Osteoblast (primary cell): ENCODE results near the gene VSIR. TPM values are rescaled to one million over a fixed set of nuclear protein-coding genes. Genes with fewer than 3 reads are reported as not detected.

Experiments used
- DNase-seq: peaks from one replicate; pipeline ENCODE4 v3.0.0; 2011; ENCODE audit warnings: low spot score, mixed read lengths; ENCODE audit not compliant: insufficient read length; ENCODE audit errors: missing footprints
- H2AFZ ChIP-seq: 2 replicates; pipeline ENCODE4 v1.6.0; 2011; ENCODE audit warnings: mild to moderate bottlenecking, low read length
- H3K27ac ChIP-seq: 2 replicates; pipeline ENCODE4 v1.5.1; 2011; ENCODE audit warnings: mild to moderate bottlenecking, low read depth, low read length, moderate library complexity
- H3K27me3 ChIP-seq: 2 replicates; pipeline ENCODE4 v1.6.0; 2012; ENCODE audit warnings: mild to moderate bottlenecking, control low read depth, inconsistent platforms, low read length, moderate library complexity; ENCODE audit not compliant: insufficient read depth
- H3K36me3 ChIP-seq: 2 replicates; pipeline ENCODE4 v1.5.1; 2011; ENCODE audit warnings: mild to moderate bottlenecking, low read length, control low read depth, moderate library complexity; ENCODE audit not compliant: insufficient read depth
- H3K4me1 ChIP-seq: 2 replicates; pipeline ENCODE4 v1.5.1; 2011; ENCODE audit warnings: mild to moderate bottlenecking, low read length, control low read depth, moderate library complexity; ENCODE audit not compliant: insufficient read depth
- H3K4me2 ChIP-seq: 2 replicates; pipeline ENCODE4 v1.6.0; 2011; ENCODE audit warnings: mild to moderate bottlenecking, low read length; ENCODE audit not compliant: insufficient read depth
- H3K4me3 ChIP-seq: fragments of 200-600 bp; sonication (generic); 3 replicates; pipeline ENCODE4 v1.5.1; 2012; ENCODE audit warnings: mild to moderate bottlenecking, low read length, inconsistent platforms; ENCODE audit not compliant: insufficient read depth
- H3K79me2 ChIP-seq: 2 replicates; pipeline ENCODE4 v1.6.0; 2012; ENCODE audit warnings: mild to moderate bottlenecking, low read length, control low read depth, inconsistent platforms; ENCODE audit not compliant: insufficient read depth
- H3K9me3 ChIP-seq: 2 replicates; pipeline ENCODE4 v1.5.1; 2011; ENCODE audit warnings: low read depth, low read length, control low read depth
- H4K20me1 ChIP-seq: 2 replicates; pipeline ENCODE4 v1.6.0; 2012; ENCODE audit warnings: mild to moderate bottlenecking, low read length, control low read depth; ENCODE audit not compliant: insufficient read depth
- total RNA-seq: library from RNA; depleted of rRNA; stranded (reverse); fragments of >200 nt; gene quantifications from 2 replicates; pipeline ENCODE4 v1.2.3, GENCODE V29; 2012
- TF ChIP-seq, protein P1 (sequence below): IDR thresholded peaks from 2 replicates; pipeline ENCODE4 v1.5.1; 2011; ENCODE audit warnings: mild to moderate bottlenecking, low read depth, low read length, moderate library complexity; ENCODE audit errors: extremely low read depth

VSIR gene
- total RNA-seq, 1 donor: 75.3 TPM

DNA sequence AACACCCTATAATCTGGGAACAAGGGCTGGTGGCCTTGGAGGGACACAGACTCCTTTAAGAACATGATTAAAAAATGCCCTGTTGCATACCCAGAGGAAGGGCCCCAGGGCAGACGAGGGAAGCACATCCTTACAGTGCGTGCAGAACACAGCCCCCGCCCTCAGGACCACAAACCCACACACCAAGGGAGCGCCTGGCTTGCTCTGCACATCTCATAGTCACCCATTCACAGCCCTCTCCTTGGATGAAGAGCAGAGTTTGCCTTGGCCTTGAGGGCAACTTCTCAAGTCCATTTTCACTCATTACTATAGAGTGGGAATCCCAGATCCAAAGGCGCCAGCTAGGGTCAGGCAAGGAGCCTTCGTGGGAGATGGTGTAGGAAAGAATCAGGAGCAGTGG lies 6.3 kb upstream of the VSIR start:
- Histone ChIP-seq H3K27me3 (no peaks in the 10 kb centered on the region), H3K9me3 (no peaks in the 10 kb centered on the region), H3K4me3 (no peak overlapping the region), H3K4me2 (no peak overlapping the region), H2AFZ (no peak overlapping the region), H3K36me3 (no peaks in the 10 kb centered on the region), H4K20me1 (no peaks in the 10 kb centered on the region), H3K27ac (no peak overlapping the region), H3K4me1 (peaks cover 5% of the 10 kb centered on the region), H3K79me2 (no peaks in the 10 kb centered on the region)
- peak; percentile 6 for DNase-seq
- TF ChIP-seq, protein P1, sequence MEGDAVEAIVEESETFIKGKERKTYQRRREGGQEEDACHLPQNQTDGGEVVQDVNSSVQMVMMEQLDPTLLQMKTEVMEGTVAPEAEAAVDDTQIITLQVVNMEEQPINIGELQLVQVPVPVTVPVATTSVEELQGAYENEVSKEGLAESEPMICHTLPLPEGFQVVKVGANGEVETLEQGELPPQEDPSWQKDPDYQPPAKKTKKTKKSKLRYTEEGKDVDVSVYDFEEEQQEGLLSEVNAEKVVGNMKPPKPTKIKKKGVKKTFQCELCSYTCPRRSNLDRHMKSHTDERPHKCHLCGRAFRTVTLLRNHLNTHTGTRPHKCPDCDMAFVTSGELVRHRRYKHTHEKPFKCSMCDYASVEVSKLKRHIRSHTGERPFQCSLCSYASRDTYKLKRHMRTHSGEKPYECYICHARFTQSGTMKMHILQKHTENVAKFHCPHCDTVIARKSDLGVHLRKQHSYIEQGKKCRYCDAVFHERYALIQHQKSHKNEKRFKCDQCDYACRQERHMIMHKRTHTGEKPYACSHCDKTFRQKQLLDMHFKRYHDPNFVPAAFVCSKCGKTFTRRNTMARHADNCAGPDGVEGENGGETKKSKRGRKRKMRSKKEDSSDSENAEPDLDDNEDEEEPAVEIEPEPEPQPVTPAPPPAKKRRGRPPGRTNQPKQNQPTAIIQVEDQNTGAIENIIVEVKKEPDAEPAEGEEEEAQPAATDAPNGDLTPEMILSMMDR: no peak

DNA sequence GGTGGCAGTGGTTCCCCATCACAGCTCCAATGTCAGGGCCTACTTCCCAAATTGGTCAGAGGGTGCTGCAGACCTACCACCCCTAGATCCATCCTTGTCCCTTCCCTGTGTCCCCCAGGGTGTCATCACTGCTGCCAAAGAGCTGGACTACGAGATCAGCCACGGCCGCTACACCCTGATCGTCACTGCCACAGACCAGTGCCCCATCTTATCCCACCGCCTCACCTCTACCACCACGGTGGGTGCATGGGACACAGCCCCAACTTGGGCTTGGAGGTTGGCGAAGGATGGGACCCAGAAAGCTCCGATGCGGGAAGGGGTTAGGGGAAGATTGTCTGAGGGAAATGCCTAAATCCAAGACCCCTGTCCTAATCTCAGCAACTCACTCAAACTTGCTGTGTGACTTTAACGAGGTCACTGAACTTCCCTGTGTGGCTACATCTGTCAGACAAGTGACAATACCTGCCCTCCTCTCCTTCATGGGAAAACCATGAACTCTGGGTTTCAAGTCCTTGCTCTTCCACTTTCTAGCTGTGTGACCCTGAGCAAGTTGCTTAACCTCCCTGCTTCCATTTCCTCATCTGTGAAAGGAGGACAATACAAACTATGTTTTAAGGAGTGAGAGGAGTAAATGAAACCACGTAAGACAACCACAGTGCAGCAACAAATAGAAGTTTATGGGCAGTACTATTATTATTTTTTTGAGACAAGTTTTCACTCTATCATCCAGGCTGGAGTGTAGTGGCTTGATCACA lies 4.9 kb upstream of the VSIR start:
- Histone ChIP-seq H3K36me3 (no peaks in the 10 kb centered on the region), H3K79me2 (no peaks in the 10 kb centered on the region), H3K27me3 (no peaks in the 10 kb centered on the region)

DNA sequence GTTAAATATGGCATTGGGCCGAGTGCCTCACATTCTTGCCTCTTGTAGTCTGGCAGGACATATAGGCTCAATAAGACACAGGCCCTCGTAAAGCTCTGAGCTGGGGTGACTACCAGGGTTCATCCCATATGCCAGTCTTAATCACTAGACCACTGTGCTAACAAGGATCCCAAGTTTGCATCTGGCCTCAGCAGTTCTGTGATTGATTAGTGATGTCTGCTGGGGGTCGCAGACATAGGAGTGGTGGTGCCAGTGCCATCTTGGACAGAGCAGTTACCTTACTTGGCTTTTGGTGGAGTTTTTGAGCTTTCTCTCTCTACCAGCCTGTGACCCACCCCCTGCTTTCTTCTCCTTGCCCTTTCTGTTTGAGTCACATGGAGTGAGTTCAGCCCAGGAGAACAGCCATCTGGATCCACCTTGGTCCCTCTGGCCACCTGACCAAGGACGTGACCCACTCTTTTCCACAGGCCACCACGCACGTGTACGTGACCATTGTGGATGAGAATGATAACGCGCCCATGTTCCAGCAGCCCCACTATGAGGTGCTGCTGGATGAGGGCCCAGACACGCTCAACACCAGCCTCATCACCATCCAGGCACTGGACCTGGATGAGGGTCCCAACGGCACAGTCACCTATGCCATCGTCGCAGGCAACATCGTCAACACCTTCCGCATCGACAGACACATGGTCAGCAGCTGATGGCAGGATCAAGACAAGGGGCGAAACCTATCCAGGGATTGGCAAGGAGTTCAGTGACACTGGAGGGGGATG lies 4.1 kb upstream of the VSIR start:
- TF ChIP-seq, protein P1: no peak
- Histone ChIP-seq H3K4me3 (no peak overlapping the region), H3K4me1 (peaks cover 17% of the 10 kb centered on the region), H3K9me3 (no peaks in the 10 kb centered on the region), H3K27me3 (no peaks in the 10 kb centered on the region), H3K27ac (no peak overlapping the region), H3K36me3 (no peaks in the 10 kb centered on the region), H3K79me2 (peaks cover 8% of the 10 kb centered on the region), H4K20me1 (no peaks in the 10 kb centered on the region), H3K4me2 (no peak overlapping the region), H2AFZ (no peak overlapping the region)
- peak; percentile 44 for DNase-seq

More for the DNA sequence above, 4.9 kb upstream of the VSIR start:
- no peak overlapping the region for H2AFZ ChIP-seq
- H3K4me2 ChIP-seq: no peak overlapping the region
- H3K9me3 ChIP-seq: no peaks in the 10 kb centered on the region
- H4K20me1 ChIP-seq: no peaks in the 10 kb centered on the region
- no peak overlapping the region for H3K4me3 ChIP-seq
- H3K27ac ChIP-seq: no peak overlapping the region
- H3K4me1 ChIP-seq: peaks cover 10% of the 10 kb centered on the region
- TF ChIP-seq, protein P1: no peak
- no peak for DNase-seq

DNA sequence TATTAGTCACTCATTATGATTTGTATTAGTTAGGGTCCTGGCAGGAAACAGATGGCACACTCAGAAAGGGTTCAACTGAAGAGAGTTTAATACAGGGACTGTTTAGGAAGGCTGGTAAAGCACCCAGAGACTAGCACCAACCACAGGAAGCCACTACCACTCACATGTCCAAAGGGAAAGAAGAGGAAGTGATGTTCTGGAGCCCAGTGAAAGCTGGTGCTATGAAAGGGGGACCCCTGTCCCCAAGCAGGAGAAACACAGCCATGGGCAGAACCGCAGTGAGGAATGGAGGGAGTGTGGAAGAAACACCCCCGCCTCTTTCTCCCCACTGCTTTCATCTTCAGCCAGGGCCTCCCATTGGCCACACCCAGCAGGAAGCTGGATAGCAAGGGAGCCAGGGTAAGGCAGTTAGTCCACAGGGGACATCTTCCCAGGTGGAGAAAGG lies 3.2 kb upstream of the VSIR start:
- Histone ChIP-seq H3K4me3 (no peak overlapping the region), H3K27ac (no peak overlapping the region), H3K4me1 (peaks cover 26% of the 10 kb centered on the region), H3K36me3 (no peaks in the 10 kb centered on the region), H2AFZ (no peak overlapping the region), H4K20me1 (no peaks in the 10 kb centered on the region), H3K4me2 (no peak overlapping the region), H3K27me3 (no peaks in the 10 kb centered on the region), H3K9me3 (no peaks in the 10 kb centered on the region), H3K79me2 (peaks cover 15% of the 10 kb centered on the region)
- TF ChIP-seq, protein P1: no peak
- DNase-seq: no peak
